HL-60 (cell line): Measurements from ENCODE around the gene ZNF747.

Experiments used
- DNase-seq, 2 experiments: peaks; one replicate each; pipeline ENCODE4 v3.0.0-alpha.2; 2010 to 2020; ENCODE audit warnings: low read depth in 1 of 2, low spot score in 1 of 2
- H3K27ac ChIP-seq: fragments of 250-450 bp; sonication (Bioruptor Pico); replicated peaks from 2 replicates; pipeline ENCODE4 v1.5.1; 2020; ENCODE audit warnings: mild to moderate bottlenecking, moderate library complexity
- H3K27me3 ChIP-seq: fragments of 250-450 bp; sonication (Bioruptor Pico); 2 replicates; pipeline ENCODE4 v1.5.1; 2021; ENCODE audit warnings: mild to moderate bottlenecking, moderate library complexity; ENCODE audit not compliant: insufficient read depth, poor library complexity, severe bottlenecking
- H3K4me3 ChIP-seq: replicated peaks from 2 replicates; pipeline ENCODE4 v1.5.1; 2011; ENCODE audit warnings: mild to moderate bottlenecking, control low read depth, low read length; ENCODE audit not compliant: insufficient read depth
- GABPA ChIP-seq: IDR thresholded peaks from 2 replicates; pipeline ENCODE4 v1.6.1; 2012; ENCODE audit warnings: low read depth
- POLR2AphosphoS5 ChIP-seq: IDR thresholded peaks from 2 replicates; pipeline ENCODE4 v1.6.1; 2012; ENCODE audit warnings: low read depth
- SPI1 ChIP-seq: IDR thresholded peaks from 2 replicates; pipeline ENCODE4 v1.6.1; 2012; ENCODE audit warnings: low read depth, mild to moderate bottlenecking, borderline replicate concordance
- long read RNA-seq: library from polyadenylated mRNA; unstranded; transcript quantifications from one replicate; pipeline ENCODE4 v2.0.0, GENCODE V29; 2020
- TF ChIP-seq, protein P1 (sequence below): IDR thresholded peaks from 2 replicates; pipeline ENCODE4 v1.6.1; 2012; ENCODE audit warnings: low read depth; ENCODE audit not compliant: insufficient replicate concordance
- TF ChIP-seq, protein P2 (sequence below): IDR thresholded peaks from one replicate; pipeline ENCODE4 v1.5.1; 2011; ENCODE audit warnings: low read length, control low read depth, inconsistent platforms; ENCODE audit not compliant: insufficient read depth

ZNF747 gene
- long read RNA-seq, transcript ZNF747-203 (3 exons, 1,511 nt): major isoform, 7 of 19 reads
- long read RNA-seq, partial matches to known transcripts: 0 of 19 reads
- long read RNA-seq, other reads (novel, unspliced or antisense): 6 of 19 reads

DNA sequence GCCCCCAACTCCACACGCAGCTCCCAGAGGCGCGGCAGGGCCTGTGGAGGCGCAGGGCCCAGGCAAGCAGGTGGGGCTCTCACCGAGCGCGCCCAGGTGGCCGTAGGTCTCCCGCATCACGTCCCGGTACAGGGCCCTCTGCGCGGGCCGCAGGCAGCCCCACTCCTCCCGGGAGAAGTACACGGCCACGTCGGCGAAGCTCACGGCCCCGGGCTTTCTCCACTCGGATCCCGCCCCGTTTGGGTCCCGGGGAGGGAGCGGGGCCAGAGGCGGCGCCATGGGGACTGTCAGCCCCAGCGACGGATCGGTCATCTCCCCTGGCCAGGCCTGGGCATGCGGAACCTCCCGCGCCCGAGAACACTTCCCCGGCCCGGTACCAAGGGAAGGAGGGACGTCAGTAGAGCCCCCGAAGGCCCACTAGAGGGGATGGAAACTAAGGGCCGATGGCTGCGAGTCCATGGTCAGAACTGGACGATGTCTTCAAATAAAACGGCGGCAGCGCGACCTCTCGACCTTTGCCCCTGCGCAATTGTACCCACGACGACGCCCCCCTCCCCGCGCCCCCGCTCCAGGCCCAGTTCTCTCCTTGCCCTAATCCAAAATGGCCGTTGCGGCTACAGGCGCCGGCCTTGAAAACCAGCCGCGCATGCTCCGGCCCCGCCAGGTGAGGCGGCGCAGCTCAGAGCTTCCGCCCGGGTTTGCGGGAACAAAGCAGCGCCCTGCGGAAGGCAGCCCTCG lies at the start of gene ZNF747:
Gene ZNF747 (minus strand): TSS at position 491 of the 738 bp plus-strand sequence. CDS start 179 bp downstream, at position 312.
- TF ChIP-seq POLR2AphosphoS5 (no peak; the same call in 1 of the 2 replicates), SPI1 (no peak; the same call in 1 of the 2 replicates), GABPA (no peak)
- TF ChIP-seq, protein P1, sequence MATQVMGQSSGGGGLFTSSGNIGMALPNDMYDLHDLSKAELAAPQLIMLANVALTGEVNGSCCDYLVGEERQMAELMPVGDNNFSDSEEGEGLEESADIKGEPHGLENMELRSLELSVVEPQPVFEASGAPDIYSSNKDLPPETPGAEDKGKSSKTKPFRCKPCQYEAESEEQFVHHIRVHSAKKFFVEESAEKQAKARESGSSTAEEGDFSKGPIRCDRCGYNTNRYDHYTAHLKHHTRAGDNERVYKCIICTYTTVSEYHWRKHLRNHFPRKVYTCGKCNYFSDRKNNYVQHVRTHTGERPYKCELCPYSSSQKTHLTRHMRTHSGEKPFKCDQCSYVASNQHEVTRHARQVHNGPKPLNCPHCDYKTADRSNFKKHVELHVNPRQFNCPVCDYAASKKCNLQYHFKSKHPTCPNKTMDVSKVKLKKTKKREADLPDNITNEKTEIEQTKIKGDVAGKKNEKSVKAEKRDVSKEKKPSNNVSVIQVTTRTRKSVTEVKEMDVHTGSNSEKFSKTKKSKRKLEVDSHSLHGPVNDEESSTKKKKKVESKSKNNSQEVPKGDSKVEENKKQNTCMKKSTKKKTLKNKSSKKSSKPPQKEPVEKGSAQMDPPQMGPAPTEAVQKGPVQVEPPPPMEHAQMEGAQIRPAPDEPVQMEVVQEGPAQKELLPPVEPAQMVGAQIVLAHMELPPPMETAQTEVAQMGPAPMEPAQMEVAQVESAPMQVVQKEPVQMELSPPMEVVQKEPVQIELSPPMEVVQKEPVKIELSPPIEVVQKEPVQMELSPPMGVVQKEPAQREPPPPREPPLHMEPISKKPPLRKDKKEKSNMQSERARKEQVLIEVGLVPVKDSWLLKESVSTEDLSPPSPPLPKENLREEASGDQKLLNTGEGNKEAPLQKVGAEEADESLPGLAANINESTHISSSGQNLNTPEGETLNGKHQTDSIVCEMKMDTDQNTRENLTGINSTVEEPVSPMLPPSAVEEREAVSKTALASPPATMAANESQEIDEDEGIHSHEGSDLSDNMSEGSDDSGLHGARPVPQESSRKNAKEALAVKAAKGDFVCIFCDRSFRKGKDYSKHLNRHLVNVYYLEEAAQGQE: peak; percentile 39
- Histone ChIP-seq H3K4me3 (peak within 1 kb of the TSS; percentile 56), H3K27ac (peak within 1 kb of the TSS; percentile 95), H3K27me3 (no peaks in the 10 kb centered on the region)
- peak; percentile 83 to 90 for DNase-seq

DNA sequence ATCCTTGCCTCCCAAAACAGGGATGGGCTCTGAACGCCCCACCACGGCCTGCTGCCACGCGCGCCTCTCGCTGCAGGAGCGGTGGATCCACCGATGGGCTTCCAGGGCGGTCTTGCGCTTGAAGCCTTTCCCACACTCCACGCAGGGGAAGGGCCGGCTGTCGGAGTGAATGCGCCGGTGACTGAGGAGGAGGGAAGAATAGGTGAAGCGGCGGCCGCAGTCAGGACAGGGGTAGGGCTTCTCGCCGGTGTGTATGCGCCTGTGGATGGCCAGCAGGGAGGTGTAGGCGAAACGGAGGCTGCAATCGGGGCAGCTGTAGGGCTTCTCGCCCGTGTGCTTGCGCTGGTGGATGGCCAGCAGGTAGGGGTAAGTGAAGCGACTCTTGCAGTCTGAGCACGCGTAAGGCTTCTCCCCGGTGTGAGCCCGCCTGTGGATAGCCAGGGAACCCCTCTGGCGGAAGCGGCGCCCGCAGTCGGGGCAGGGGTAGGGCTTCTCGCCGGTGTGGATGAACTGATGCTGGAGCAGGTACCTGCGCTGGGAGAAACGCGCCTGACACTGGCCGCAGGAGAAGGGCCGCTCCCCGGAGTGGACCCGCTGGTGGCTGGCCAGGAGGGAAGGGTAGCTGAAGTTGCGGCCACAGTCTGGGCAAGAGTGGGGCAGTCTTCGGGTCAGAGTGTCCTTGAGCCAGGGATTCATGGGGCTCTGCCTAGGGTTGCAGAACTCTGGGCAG lies 48.1 kb upstream of the ZNF747 start:
- Histone ChIP-seq H3K27me3 (no peaks in the 10 kb centered on the region), H3K27ac (no peak overlapping the region), H3K4me3 (no peak overlapping the region)
- DNase-seq: no peak
- no peak for TF ChIP-seq GABPA

DNA sequence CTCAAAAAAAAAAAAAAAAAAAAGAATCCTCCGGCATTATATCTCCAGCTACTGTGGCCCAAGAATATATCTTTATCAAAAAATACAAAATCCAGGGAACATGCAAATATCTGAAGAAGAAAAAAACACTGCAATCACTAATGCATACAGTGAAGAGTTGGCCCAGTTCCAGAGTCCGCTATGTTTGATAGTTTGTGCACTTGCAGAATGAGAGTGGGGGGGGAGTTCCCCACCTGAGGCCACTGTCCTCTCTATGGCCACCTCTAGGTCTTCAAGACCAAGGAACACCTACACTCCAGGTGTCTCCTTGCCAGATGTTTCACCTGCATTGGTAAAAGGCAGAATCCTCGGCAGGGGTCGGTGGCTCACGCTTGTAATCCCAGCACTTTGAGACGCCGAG lies 46.8 kb upstream of the ZNF747 start:
- no peak overlapping the region for H3K27ac ChIP-seq
- no peak for DNase-seq
- no peaks in the 10 kb centered on the region for H3K27me3 ChIP-seq
- TF ChIP-seq GABPA: no peak
- TF ChIP-seq, protein P1: no peak
- TF ChIP-seq, protein P2, sequence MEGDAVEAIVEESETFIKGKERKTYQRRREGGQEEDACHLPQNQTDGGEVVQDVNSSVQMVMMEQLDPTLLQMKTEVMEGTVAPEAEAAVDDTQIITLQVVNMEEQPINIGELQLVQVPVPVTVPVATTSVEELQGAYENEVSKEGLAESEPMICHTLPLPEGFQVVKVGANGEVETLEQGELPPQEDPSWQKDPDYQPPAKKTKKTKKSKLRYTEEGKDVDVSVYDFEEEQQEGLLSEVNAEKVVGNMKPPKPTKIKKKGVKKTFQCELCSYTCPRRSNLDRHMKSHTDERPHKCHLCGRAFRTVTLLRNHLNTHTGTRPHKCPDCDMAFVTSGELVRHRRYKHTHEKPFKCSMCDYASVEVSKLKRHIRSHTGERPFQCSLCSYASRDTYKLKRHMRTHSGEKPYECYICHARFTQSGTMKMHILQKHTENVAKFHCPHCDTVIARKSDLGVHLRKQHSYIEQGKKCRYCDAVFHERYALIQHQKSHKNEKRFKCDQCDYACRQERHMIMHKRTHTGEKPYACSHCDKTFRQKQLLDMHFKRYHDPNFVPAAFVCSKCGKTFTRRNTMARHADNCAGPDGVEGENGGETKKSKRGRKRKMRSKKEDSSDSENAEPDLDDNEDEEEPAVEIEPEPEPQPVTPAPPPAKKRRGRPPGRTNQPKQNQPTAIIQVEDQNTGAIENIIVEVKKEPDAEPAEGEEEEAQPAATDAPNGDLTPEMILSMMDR: no peak
- no peak for TF ChIP-seq SPI1
- TF ChIP-seq POLR2AphosphoS5: no peak
- H3K4me3 ChIP-seq: no peak overlapping the region

DNA sequence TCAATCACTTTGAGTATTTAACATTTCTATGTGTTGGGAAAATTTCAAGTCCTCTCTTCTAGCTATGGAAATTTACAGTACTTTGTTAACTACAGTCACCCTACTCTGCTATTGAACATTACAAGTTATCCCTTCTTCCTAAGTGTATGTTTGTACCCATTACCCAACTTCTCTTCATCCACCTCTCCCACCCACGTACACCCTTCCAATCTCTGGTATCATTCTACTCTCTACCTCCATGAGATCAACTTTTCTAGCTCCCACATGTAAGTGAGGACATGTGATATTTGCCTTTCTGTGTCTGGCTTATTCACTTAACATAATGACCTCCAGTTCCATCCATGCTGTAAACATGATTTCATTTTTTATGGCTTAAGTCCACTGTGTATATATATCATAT lies 40.0 kb upstream of the ZNF747 start:
- Histone ChIP-seq H3K4me3 (no peak overlapping the region), H3K27me3 (no peaks in the 10 kb centered on the region), H3K27ac (no peak overlapping the region)
- DNase-seq: no peak
- TF ChIP-seq, protein P2: no peak
- TF ChIP-seq, protein P1: no peak
- no peak for TF ChIP-seq GABPA
- no peak for TF ChIP-seq SPI1
- no peak for TF ChIP-seq POLR2AphosphoS5
